OCI-LY1 (cell line): ENCODE data around the gene PAPSS1.

Source experiments
- H2AFZ ChIP-seq: fragments of 200-600 bp; sonication (generic), shearing (Covaris generic); 2 replicates; pipeline ENCODE4 v1.6.0; 2014; ENCODE audit warnings: antibody characterized with exemption, mild to moderate bottlenecking, low read length
- H3F3A ChIP-seq: fragments of 200-600 bp; sonication (generic), shearing (Covaris generic); 2 replicates; pipeline ENCODE4 v1.6.0; 2014; ENCODE audit warnings: mild to moderate bottlenecking, antibody characterized with exemption, low read length, moderate library complexity; ENCODE audit not compliant: insufficient read depth
- H3K27ac ChIP-seq: fragments of 200-600 bp; sonication (generic); 2 replicates; pipeline ENCODE4 v1.5.1; 2014; ENCODE audit warnings: low read length, mixed run types, mild to moderate bottlenecking, low read depth; ENCODE audit not compliant: poor library complexity, severe bottlenecking
- H3K27me3 ChIP-seq: fragments of 200-600 bp; sonication (generic); 2 replicates; pipeline ENCODE4 v1.6.0; 2014; ENCODE audit warnings: antibody characterized with exemption, mild to moderate bottlenecking, low read length, moderate library complexity; ENCODE audit not compliant: insufficient read depth
- H3K36me3 ChIP-seq: fragments of 200-600 bp; sonication (generic); 2 replicates; pipeline ENCODE4 v1.6.1; 2014; ENCODE audit warnings: mild to moderate bottlenecking, antibody characterized with exemption, low read length, moderate library complexity, mixed read lengths; ENCODE audit not compliant: insufficient read depth
- H3K4me1 ChIP-seq: fragments of 200-600 bp; sonication (generic); 2 replicates; pipeline ENCODE4 v1.5.1; 2014; ENCODE audit warnings: mild to moderate bottlenecking, low read length, moderate library complexity; ENCODE audit not compliant: insufficient read depth, severe bottlenecking
- H3K4me2 ChIP-seq: fragments of 200-600 bp; sonication (generic), shearing (Covaris generic); 2 replicates; pipeline ENCODE4 v1.6.1; 2014; ENCODE audit warnings: low read length
- H3K4me3 ChIP-seq: fragments of 200-600 bp; sonication (generic); 2 replicates; pipeline ENCODE4 v1.5.1; 2014; ENCODE audit warnings: low read length, low read depth, mild to moderate bottlenecking, mixed read lengths; ENCODE audit not compliant: poor library complexity, severe bottlenecking
- H3K79me2 ChIP-seq: fragments of 200-600 bp; shearing (Covaris generic); 2 replicates; pipeline ENCODE4 v1.6.1; 2016; ENCODE audit warnings: mixed run types, low read length, mixed read lengths; ENCODE audit not compliant: insufficient read depth
- H3K9ac ChIP-seq: fragments of 200-600 bp; sonication (generic), shearing (Covaris generic); 2 replicates; pipeline ENCODE4 v1.6.1; 2014; ENCODE audit warnings: mild to moderate bottlenecking, low read length, mixed read lengths
- H3K9me2 ChIP-seq: fragments of 200-600 bp; sonication (generic), shearing (Covaris generic); 2 replicates; pipeline ENCODE4 v1.6.1; 2014; ENCODE audit warnings: low read depth, mild to moderate bottlenecking, low read length, mixed read lengths
- H3K9me3 ChIP-seq: fragments of 200-600 bp; shearing (Covaris generic); 2 replicates; pipeline ENCODE4 v1.6.1; 2014; ENCODE audit warnings: low read length, mixed read lengths
- H4K20me1 ChIP-seq: fragments of 200-600 bp; sonication (generic), shearing (Covaris generic); 2 replicates; pipeline ENCODE4 v1.6.0; 2016; ENCODE audit warnings: mild to moderate bottlenecking, low read length; ENCODE audit not compliant: insufficient read depth
- CTCF ChIP-seq: fragments of 200-600 bp; sonication (generic), shearing (Covaris generic); IDR thresholded peaks from 2 replicates; pipeline ENCODE4 v1.5.1; 2017; ENCODE audit warnings: mild to moderate bottlenecking, antibody characterized with exemption, low read length, moderate library complexity, mixed read lengths
- EZH2 ChIP-seq: fragments of 200-600 bp; sonication (generic), shearing (Covaris generic); IDR thresholded peaks from 2 replicates; pipeline ENCODE4 v1.8.0; 2017; ENCODE audit warnings: borderline replicate concordance, mixed run types, mild to moderate bottlenecking, antibody characterized with exemption, low read length, moderate library complexity, mixed read lengths

PAPSS1 gene

GRCh38 chr4:107635735-107636134, 84.3 kb downstream of the PAPSS1 start:
- Histone ChIP-seq H3K4me3 (no peak overlapping the region), H4K20me1 (no peaks in the 10 kb centered on the region), H3K4me1 (no peaks in the 10 kb centered on the region), H3K9me2 (no peaks in the 10 kb centered on the region), H3K79me2 (no peaks in the 10 kb centered on the region), H3K36me3 (peaks cover 10% of the 10 kb centered on the region), H3K4me2 (no peak overlapping the region), H3K9me3 (peaks cover 2% of the 10 kb centered on the region; the same call in 1 of the 2 replicates), H3F3A (no peaks in the 10 kb centered on the region), H3K27ac (no peak overlapping the region), H2AFZ (no peak overlapping the region), H3K9ac (no peak overlapping the region), H3K27me3 (no peaks in the 10 kb centered on the region)
- TF ChIP-seq EZH2 (no peak), CTCF (no peak)

- H3K9ac ChIP-seq: no peak overlapping the region
- H3K36me3 ChIP-seq: peaks cover 17% of the 10 kb centered on the region
- H3K79me2 ChIP-seq: no peaks in the 10 kb centered on the region
- peaks cover 2% of the 10 kb centered on the region; the same call in 1 of the 2 replicates for H3K9me3 ChIP-seq
- no peak overlapping the region for H3K4me2 ChIP-seq
- no peaks in the 10 kb centered on the region for H3K4me1 ChIP-seq
- no peak overlapping the region for H2AFZ ChIP-seq
- H3K27ac ChIP-seq: no peak overlapping the region
- H3K9me2 ChIP-seq: no peaks in the 10 kb centered on the region
- no peak overlapping the region for H3K4me3 ChIP-seq
- H4K20me1 ChIP-seq: no peaks in the 10 kb centered on the region
- TF ChIP-seq EZH2 (no peak), CTCF (no peak)
- H3F3A ChIP-seq: no peaks in the 10 kb centered on the region
- H3K27me3 ChIP-seq: no peaks in the 10 kb centered on the region
Observed at GRCh38 chr4:107631560-107631959, 88.5 kb downstream of the PAPSS1 start.

- no peak overlapping the region for H2AFZ ChIP-seq
- no peak overlapping the region for H3K4me2 ChIP-seq
- TF ChIP-seq CTCF (no peak), EZH2 (no peak)
- H3K36me3 ChIP-seq: peaks cover 17% of the 10 kb centered on the region
- H3K27me3 ChIP-seq: no peaks in the 10 kb centered on the region
- H4K20me1 ChIP-seq: no peaks in the 10 kb centered on the region
- H3F3A ChIP-seq: no peaks in the 10 kb centered on the region
- no peak overlapping the region for H3K9ac ChIP-seq
- no peaks in the 10 kb centered on the region for H3K4me1 ChIP-seq
- no peak overlapping the region for H3K4me3 ChIP-seq
- no peaks in the 10 kb centered on the region for H3K79me2 ChIP-seq
- H3K9me3 ChIP-seq: peaks cover 2% of the 10 kb centered on the region; the same call in 1 of the 2 replicates
- H3K27ac ChIP-seq: no peak overlapping the region
- no peaks in the 10 kb centered on the region for H3K9me2 ChIP-seq
Observed at GRCh38 chr4:107630185-107630705, 89.8 kb downstream of the PAPSS1 start.
